Measurements from ENCODE around the gene TAF8. TPM values are rescaled to one million over a fixed set of nuclear protein-coding genes. Genes with fewer than 3 reads are reported as not detected.

TAF8 gene
- total RNA-seq, 1 donor from 2014 or later = 21.9 TPM

- Mint-ChIP-seq H3K36me3 (ENCODE audit: low read depth, unreplicated experiment) (no peaks in the 10 kb centered on the region), H3K27ac (ENCODE audit: unreplicated experiment) (no peak overlapping the region), H3K4me3 (ENCODE audit: unreplicated experiment) (no peak overlapping the region), H3K4me1 (ENCODE audit: unreplicated experiment) (peaks cover 26% of the 10 kb centered on the region), H3K9me3 (ENCODE audit: unreplicated experiment) (no peaks in the 10 kb centered on the region), H3K27me3 (ENCODE audit: unreplicated experiment) (no peaks in the 10 kb centered on the region)
- no peak for DNase-seq (ENCODE audit: low spot score)
- no peak for TF ChIP-seq CTCF (IDR thresholded peaks at IDR 0.05; ENCODE audit: unreplicated experiment)
Measured at GRCh38 chr6:42135722-42136121, 85.4 kb downstream of the TAF8 start.

- Mint-ChIP-seq H3K27ac (ENCODE audit: unreplicated experiment) (peak overlapping the region; percentile 72), H3K4me1 (ENCODE audit: unreplicated experiment) (peaks cover 26% of the 10 kb centered on the region)
Measured at GRCh38 chr6:42136508-42137193, 86.3 kb downstream of the TAF8 start.

More at GRCh38 chr6:42136508-42137193, 86.3 kb downstream of the TAF8 start:
- TF ChIP-seq CTCF (IDR thresholded peaks at IDR 0.05; ENCODE audit: unreplicated experiment) = peak; percentile 47
- Mint-ChIP-seq H3K36me3 (ENCODE audit: low read depth, unreplicated experiment) (no peaks in the 10 kb centered on the region), H3K4me3 (ENCODE audit: unreplicated experiment) (no peak overlapping the region), H3K9me3 (ENCODE audit: unreplicated experiment) (no peaks in the 10 kb centered on the region), H3K27me3 (ENCODE audit: unreplicated experiment) (no peaks in the 10 kb centered on the region)
- peak; percentile 30 for DNase-seq (ENCODE audit: low spot score)

Other genes with a start within 250 kb of the TAF8 start
- gene USP49, start 155.1 kb upstream of the TAF8 start, total RNA-seq (ENCODE audit: unreplicated experiment) = 7.1 TPM
- 39.4 TPM for gene MED20, start 129.4 kb upstream of the TAF8 start, total RNA-seq (ENCODE audit: unreplicated experiment)
- gene BYSL, start 129.0 kb upstream of the TAF8 start, total RNA-seq (ENCODE audit: unreplicated experiment) = 21.9 TPM
- gene CCND3, start 108.7 kb upstream of the TAF8 start, total RNA-seq (ENCODE audit: unreplicated experiment) = 39.3 TPM
- 0.87 TPM for gene C6orf132, start 92.1 kb downstream of the TAF8 start, total RNA-seq (ENCODE audit: unreplicated experiment)
- gene GUCA1A, start 122.8 kb downstream of the TAF8 start, total RNA-seq (ENCODE audit: unreplicated experiment) = 0.62 TPM
- gene GUCA1B, start 144.4 kb downstream of the TAF8 start, total RNA-seq (ENCODE audit: unreplicated experiment) = 0.64 TPM
- 21.9 TPM for gene MRPS10, start 167.3 kb downstream of the TAF8 start, total RNA-seq (ENCODE audit: unreplicated experiment)